HepG2 (cell line): ENCODE measurements around the gene OGG1. TPM values are rescaled to one million over a fixed set of nuclear protein-coding genes. Genes with fewer than 3 reads are reported as not detected.

Experiments used
- ASH2L ChIP-seq: fragments of 300-600, 200-600 bp; sonication (generic); IDR thresholded peaks from 2 replicates; pipeline ENCODE4 v1.7.0; 2017; ENCODE audit warnings: low read depth, mild to moderate bottlenecking, moderate library complexity, mixed read lengths, low read length; ENCODE audit not compliant: insufficient read length
- BORCS8-MEF2B ChIP-seq: sonication (generic); formaldehyde crosslinking; IDR thresholded peaks from 2 replicates; pipeline ENCODE4 v1.8.0; 2022; ENCODE audit warnings: mild to moderate bottlenecking, missing genetic modification reagents
- CTCF ChIP-seq: sonication (generic); formaldehyde crosslinking; IDR thresholded peaks from 2 replicates; pipeline ENCODE4 v1.5.0; 2020; ENCODE audit warnings: mild to moderate bottlenecking, missing genetic modification reagents, moderate library complexity
- E2F5 ChIP-seq: sonication (generic); formaldehyde crosslinking; conservative IDR thresholded peaks from 2 replicates; pipeline ENCODE4 v1.4.0; 2020; ENCODE audit warnings: missing genetic modification reagents
- HNF4A ChIP-seq: sonication (generic); formaldehyde crosslinking; IDR thresholded peaks from 2 replicates; pipeline ENCODE4 v1.4.0; 2020; ENCODE audit warnings: missing genetic modification reagents
- NFE2L2 ChIP-seq: fragments of 150-350 bp; IDR thresholded peaks from 2 replicates; pipeline ENCODE4 v1.6.1; 2014; ENCODE audit warnings: low read length
- PLRG1 ChIP-seq: fragments of 450-650 bp; conservative IDR thresholded peaks from 2 replicates; pipeline ENCODE4 v1.6.1; 2016
- ZNF10 ChIP-seq: sonication (generic); formaldehyde crosslinking; IDR thresholded peaks from 2 replicates; pipeline ENCODE4 v1.4.0; 2020; ENCODE audit warnings: mild to moderate bottlenecking, low read depth, missing genetic modification reagents, borderline replicate concordance
- ZNF121 ChIP-seq: sonication (generic); formaldehyde crosslinking; IDR thresholded peaks from 2 replicates; pipeline ENCODE4 v1.5.0; 2020; ENCODE audit warnings: mild to moderate bottlenecking, missing genetic modification reagents
- ZNF512B ChIP-seq: sonication (generic); formaldehyde crosslinking; IDR thresholded peaks from 2 replicates; pipeline ENCODE4 v1.5.1; 2020; ENCODE audit warnings: missing genetic modification reagents, mild to moderate bottlenecking, borderline replicate concordance
- ZNF773 ChIP-seq: sonication (generic); formaldehyde crosslinking; IDR thresholded peaks from 2 replicates; pipeline ENCODE4 v1.4.0; 2020; ENCODE audit warnings: missing genetic modification reagents, borderline replicate concordance
- ZNF839 ChIP-seq: sonication (generic); formaldehyde crosslinking; IDR thresholded peaks from 2 replicates; pipeline ENCODE4 v1.4.0; 2020; ENCODE audit warnings: missing genetic modification reagents, mild to moderate bottlenecking, borderline replicate concordance
- ZSCAN29 ChIP-seq: sonication (generic); formaldehyde crosslinking; conservative IDR thresholded peaks from 2 replicates; pipeline ENCODE4 v1.4.0; 2020; ENCODE audit warnings: mild to moderate bottlenecking, missing genetic modification reagents
- ZSCAN31 ChIP-seq: sonication (generic); formaldehyde crosslinking; IDR thresholded peaks from 2 replicates; pipeline ENCODE4 v1.5.0; 2020; ENCODE audit warnings: low read depth, mild to moderate bottlenecking, missing genetic modification reagents
- polyA plus RNA-seq, 8 experiments: library from polyadenylated mRNA; depleted of rRNA in 3 of 8; stranded (reverse) in 7 of 8; unstranded in 1 of 8; fragments of >200 nt; fragmentation: Illumina TruSeq in 4 of 8; extraction: Trizol in 4 of 8; gene quantifications; 2 replicates each; pipeline versions ENCODE4 v1.2.1 to v1.2.3, GENCODE V29; 2011 to 2016; ENCODE audit warnings: low read depth in 4 of 8, missing spikeins in 1 of 8, mixed read lengths in 1 of 8; ENCODE audit not compliant: insufficient read depth in 1 of 8
- total RNA-seq, 5 experiments: library from RNA; depleted of rRNA; stranded (reverse); fragments of >200 nt; fragmentation: Illumina TruSeq; extraction: Trizol; gene quantifications; 2 replicates each; pipeline ENCODE4 v1.2.3, GENCODE V29; 2016; ENCODE audit warnings: low read depth in 1 of 5
- TF ChIP-seq, protein P1 (sequence below): IDR thresholded peaks from 2 replicates; pipeline ENCODE4 v1.6.1; 2016; ENCODE audit warnings: low read depth, control low read depth
- TF ChIP-seq, protein P2 (sequence below): sonication (generic); formaldehyde crosslinking; conservative IDR thresholded peaks from 2 replicates; pipeline ENCODE4 v1.5.0; 2020; ENCODE audit warnings: missing genetic modification reagents

Gene OGG1
- total and polyA plus RNA-seq, 2 of the 13 experiments (the other 11 are each of a cell fraction or from before 2014, with no cell fraction given) = 28.7 to 33.2 TPM

- TF ChIP-seq, protein P1, sequence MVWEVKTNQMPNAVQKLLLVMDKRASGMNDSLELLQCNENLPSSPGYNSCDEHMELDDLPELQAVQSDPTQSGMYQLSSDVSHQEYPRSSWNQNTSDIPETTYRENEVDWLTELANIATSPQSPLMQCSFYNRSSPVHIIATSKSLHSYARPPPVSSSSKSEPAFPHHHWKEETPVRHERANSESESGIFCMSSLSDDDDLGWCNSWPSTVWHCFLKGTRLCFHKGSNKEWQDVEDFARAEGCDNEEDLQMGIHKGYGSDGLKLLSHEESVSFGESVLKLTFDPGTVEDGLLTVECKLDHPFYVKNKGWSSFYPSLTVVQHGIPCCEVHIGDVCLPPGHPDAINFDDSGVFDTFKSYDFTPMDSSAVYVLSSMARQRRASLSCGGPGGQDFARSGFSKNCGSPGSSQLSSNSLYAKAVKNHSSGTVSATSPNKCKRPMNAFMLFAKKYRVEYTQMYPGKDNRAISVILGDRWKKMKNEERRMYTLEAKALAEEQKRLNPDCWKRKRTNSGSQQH (CRISPR knock-in tag) = peak; percentile 95
- TF ChIP-seq E2F5 (CRISPR knock-in tag) (peak; percentile 77; the same call in 1 of the 2 replicates), BORCS8-MEF2B (CRISPR knock-in tag) (peak; percentile 92), ZSCAN29 (CRISPR knock-in tag) (no peak), ZNF121 (CRISPR knock-in tag) (no peak), PLRG1 (no peak), ASH2L (no peak), ZNF839 (no peak), NFE2L2 (no peak), HNF4A (CRISPR knock-in tag) (no peak), ZNF773 (CRISPR knock-in tag) (peak; percentile 89; the same call in 1 of the 2 replicates), ZSCAN31 (CRISPR knock-in tag) (no peak), ZNF512B (CRISPR knock-in tag) (no peak), ZNF10 (CRISPR knock-in tag) (no peak), CTCF (no peak)
- TF ChIP-seq, protein P2, sequence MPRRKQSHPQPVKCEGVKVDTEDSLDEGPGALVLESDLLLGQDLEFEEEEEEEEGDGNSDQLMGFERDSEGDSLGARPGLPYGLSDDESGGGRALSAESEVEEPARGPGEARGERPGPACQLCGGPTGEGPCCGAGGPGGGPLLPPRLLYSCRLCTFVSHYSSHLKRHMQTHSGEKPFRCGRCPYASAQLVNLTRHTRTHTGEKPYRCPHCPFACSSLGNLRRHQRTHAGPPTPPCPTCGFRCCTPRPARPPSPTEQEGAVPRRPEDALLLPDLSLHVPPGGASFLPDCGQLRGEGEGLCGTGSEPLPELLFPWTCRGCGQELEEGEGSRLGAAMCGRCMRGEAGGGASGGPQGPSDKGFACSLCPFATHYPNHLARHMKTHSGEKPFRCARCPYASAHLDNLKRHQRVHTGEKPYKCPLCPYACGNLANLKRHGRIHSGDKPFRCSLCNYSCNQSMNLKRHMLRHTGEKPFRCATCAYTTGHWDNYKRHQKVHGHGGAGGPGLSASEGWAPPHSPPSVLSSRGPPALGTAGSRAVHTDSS (CRISPR knock-in tag) = no peak
These were observed 45.1 kb upstream of the OGG1 start (continued) for GRCh38 chr3:9704347-9705322.
